ENCODE results near the gene SPRR3.

Gene SPRR3, protein sequence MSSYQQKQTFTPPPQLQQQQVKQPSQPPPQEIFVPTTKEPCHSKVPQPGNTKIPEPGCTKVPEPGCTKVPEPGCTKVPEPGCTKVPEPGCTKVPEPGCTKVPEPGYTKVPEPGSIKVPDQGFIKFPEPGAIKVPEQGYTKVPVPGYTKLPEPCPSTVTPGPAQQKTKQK

GRCh38 chr1:153001382-153001781, at the start of gene SPRR3:
Gene SPRR3, plus strand, starts transcription at chr1:153001749. Its CDS starts 1,272 bp downstream, at chr1:153003021.
- DNase-seq: no peak

GRCh38 chr1:152953761-152954160, 47.8 kb upstream of the SPRR3 start:
- DNase-seq: no peak

GRCh38 chr1:152954436-152954835, 47.1 kb upstream of the SPRR3 start:
- DNase-seq: no peak

DNA sequence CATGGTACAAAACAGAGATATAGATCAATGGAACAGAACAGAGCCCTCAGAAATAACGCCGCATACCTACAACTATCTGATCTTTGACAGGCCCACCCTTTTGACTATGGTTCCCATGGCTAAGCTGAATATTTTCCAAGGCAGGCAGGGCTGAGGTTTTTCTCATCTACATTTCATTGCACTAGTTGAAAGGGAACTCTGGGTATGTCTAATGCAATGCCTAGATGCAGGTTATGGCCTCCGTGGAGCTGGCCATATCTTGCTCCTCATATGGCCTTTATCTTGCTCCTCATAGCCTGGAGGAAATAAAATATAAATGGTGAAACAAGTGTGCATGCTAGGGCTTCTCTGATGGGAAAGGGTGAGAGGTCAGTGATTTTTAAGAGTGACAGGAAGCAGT, 44.0 kb upstream of the SPRR3 start:
- DNase-seq: no peak

DNA sequence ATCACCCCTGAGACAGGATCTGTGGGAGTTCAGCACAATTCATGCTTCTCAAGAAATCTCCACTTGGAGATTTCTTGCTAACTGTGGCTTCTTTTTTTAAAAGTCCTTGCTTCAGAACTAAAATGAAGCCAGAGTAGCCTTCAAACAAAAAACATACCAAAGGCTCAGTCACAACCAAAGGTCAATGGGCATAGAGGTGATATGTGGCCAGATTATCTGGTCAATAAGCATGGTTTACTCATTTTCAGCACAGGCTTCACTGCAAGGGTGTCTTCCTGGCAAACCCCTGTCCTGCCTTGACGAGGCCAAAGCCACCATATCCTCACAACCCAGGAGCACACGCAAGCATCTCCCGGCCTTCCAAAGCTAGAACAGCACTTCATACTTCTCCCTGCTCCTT, 42.3 kb upstream of the SPRR3 start:
- DNase-seq: no peak

GRCh38 chr1:152959801-152960451, 41.6 kb upstream of the SPRR3 start:
- DNase-seq: no peak

DNA sequence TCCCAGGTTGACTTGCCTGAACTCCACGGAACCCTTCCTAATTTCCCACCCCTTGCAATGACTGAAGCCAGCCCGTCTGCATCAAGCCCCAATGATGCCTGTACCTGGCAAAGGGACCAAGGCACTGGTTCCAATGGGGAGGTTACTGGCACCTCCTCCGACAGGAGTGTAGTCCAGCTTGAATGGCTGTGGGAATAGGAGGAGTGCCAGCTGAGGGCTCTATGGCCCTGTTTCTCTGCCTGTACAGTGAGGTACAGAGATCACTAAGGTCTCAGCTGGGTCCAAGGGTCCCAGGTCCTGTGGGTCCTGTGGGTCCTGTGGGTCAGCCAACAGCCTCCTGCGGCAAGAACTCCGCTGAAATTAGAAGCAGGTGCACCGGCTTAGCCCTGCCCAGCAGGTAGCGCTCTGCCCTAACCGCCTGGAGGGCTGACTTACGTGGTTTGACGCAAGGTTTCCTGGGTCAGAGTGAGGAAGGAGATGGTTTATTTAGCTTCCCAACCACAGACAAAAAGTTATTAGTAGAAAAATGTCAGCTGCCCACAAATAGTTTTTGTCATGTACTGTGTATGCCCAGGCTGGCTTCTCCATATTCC, 41.0 kb upstream of the SPRR3 start:
- no peak for DNase-seq

- DNase-seq: no peak
Measured at GRCh38 chr1:152961226-152961891, 40.2 kb upstream of the SPRR3 start.

DNA sequence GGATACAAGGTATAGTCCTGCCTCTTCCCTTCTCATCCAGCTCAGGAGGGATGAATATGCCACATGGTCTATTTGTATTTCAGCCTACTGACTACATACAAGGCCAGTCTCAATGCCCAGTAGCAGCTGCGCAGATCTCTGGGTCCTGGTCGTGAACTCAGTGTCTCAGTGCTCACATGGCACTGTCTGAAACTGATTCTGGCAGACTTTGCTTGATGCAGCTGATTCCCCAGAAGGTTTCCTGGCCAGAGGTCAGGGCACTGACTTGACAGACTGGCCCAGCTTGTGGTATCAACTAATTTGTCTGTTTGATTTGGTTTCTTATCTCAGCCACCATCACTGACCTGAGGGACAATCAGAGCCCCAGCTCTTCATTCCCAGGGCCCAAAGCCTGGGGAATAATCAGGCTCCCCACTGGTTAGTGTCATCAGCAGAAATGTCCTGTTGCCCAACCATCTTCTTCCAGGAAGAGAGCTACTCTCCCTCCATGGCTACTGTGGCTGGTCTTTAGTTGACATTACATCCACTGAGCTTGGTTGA, 38.6 kb upstream of the SPRR3 start:
- DNase-seq: no peak

DNA sequence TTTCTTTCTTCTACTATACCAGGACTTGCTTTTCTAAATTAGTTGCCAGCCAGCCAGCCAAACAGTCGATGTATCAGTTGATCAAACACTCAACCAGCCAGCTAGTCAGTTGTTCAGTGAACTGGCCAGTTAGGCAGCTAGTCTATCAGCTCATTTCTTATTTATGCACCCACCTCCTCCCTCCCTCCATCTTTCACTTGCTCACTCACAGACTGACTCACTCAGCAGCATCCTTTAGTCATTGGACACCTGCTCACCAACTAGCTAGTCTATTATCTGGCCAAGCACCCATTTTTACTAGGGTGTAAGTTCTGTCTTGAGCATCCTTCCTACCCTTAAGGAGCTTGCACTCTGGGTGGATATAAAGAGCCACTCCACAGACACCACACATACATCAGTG, 37.0 kb upstream of the SPRR3 start:
- DNase-seq: no peak

DNA sequence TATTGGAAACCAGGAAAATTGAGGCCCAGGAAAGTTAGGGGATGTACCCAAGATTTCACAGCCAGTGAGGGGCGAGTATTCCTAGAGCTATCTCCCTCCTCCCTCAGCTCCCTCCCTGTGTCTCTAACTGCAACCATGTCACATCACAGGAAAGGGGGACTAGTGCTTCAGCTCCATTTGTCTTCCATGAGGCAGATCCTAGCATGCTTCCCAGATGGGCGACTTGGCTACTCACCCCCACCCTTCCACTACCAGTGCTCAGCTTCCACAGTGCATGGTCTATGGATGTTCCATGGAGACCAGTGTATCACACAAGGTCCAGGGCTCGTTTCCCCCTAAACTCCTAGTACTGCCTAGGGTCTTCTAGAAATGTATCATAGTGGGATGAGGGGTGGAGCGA, 35.7 kb upstream of the SPRR3 start:
- no peak for DNase-seq

GRCh38 chr1:152967201-152967600, 34.3 kb upstream of the SPRR3 start:
- DNase-seq: no peak

GRCh38 chr1:152968248-152968647, 33.3 kb upstream of the SPRR3 start:
- no peak for DNase-seq

DNA sequence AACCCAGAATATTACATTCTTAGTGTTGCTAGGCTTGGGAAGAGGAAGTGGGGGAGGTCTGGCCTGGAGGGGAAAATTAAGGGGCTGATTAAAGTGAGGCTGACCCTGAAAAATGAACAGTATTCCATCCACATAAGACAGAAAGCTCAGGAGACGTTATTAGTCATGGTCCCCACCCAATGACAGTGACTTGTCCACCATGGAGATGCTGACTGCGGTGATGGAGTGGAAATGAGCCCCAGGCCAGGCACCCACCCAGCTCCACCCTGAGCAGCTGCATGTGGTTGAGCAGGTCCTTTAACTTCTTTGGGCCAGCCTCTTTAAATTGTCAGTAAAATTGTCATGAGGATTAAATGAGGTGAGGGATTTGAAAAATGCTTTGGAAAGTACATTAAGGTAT, 32.5 kb upstream of the SPRR3 start:
- no peak for DNase-seq

DNA sequence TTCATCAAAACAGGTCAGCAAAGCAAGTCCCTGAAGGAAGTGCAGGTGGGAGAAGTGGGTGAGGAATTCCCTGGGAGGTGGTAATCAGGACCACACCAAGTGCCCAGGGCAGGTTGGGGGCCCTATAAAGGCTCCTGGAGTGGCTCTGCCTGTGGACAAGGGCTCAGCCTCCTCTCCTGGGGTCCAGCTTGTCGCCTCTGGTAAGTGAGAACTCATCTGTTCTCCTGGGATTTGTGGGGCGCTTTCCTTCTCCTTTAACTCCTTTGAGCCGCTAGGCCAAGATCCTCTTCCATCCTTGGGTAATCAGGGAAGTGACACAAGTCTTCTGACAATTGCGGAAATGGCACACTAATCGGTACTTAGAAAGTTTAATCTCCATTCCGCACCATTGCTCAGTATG, 31.1 kb upstream of the SPRR3 start, which contains the start of gene SPRR4:
Gene SPRR4 (plus strand): TSS at position 154 of the 400 bp plus-strand sequence. CDS start 1,243 bp downstream, outside the sequence.
- no peak for DNase-seq

GRCh38 chr1:152972196-152972886, 29.2 kb upstream of the SPRR3 start:
- no peak for DNase-seq

GRCh38 chr1:152976688-152977087, 24.9 kb upstream of the SPRR3 start:
- no peak for DNase-seq

- DNase-seq: no peak
Measured at GRCh38 chr1:152977614-152978013, 23.9 kb upstream of the SPRR3 start.

- DNase-seq: no peak
Measured at GRCh38 chr1:152980676-152981075, 20.9 kb upstream of the SPRR3 start.

DNA sequence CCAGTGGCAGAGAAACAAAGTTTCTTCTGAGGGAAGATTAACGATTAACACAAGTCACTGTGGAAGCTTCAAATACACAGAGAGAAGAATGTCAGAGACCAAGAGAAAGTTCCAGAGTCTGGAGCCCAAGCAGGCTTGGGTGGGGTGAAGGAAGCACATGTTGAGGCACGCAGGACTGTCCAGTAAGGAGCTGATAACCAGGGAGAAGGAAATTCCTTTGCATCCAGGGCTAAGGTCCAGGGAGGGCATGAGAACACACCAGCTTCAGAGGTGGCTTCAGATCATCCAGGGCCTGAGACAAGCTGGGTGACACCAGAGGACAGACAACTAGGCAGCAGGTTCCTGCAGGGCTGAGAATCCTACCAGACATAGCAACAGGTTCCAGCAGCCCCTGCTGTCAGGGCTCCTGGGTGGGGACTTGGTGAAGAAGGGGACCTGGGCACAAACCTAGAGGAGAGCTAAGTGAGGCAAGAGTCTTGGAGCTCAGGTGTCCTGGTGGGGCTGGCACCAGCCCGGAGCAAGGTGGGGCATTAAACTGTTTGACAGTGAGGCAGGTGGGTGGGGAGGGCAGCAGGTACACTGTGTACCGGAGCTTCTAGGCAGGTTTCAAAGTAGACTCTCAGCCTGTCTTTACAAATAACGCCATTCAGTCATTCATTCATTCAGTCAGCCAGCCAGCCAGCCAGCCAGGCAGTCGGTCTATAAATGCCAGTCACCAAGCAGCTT, 20.2 kb upstream of the SPRR3 start:
- no peak for DNase-seq

DNA sequence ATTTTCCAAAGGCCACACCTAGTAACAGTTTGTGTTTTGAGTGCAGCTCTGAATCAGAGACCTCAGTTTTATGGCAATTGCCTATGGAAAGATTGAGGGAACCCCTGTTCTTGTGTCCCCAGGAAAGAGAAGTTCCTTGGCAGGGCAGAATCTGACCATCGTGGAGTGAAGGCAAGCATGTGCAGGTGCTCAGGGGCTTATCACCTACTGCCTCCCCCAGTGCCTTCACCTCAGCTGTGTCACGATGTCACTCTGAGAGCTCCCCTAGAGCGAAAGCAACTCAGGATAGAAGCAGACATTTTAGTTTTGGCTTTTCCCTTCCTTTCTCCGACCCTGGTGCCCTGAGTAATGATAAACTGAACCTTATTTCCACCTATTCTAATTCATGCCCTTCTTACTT, 19.5 kb upstream of the SPRR3 start:
- no peak for DNase-seq

DNA sequence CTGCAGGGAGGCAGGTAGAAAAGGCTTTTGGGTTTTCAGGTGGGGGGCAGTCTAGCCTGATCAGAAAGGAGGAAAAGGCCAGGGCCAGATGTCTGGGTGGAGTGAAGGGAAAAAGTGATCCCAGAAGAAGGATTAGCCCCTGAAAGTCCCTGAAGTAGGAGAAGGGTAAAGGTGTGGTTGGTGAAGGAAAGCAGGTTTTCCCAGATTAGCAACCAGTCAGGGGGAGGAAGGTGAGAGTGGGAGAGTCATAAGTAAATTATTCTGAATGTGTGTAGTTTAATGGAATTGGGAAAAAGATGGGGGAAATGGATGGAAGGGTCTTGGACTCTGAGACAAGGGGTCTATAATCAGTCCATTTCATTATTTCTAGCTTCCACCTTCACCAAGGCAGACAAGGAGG, 18.3 kb upstream of the SPRR3 start:
- no peak for DNase-seq
